Endothelial cell of umbilical vein (primary cell): ENCODE results near the gene RUSC2. TPM values are rescaled to one million over a fixed set of nuclear protein-coding genes. Genes with fewer than 3 reads are reported as not detected.

ENCODE experiments used
- BruUV-seq: library from RNA; stranded (reverse); fragments of 400-500 nt; replicated peaks from 2 replicates; lab custom pipeline; 2021; lab: Mats Ljungman, UMichigan
- CTCF ChIA-PET: fragments of 300-600, 350-600 bp; sonication (Branson Sonifier 250); formaldehyde crosslinking; loops from one replicate; lab custom pipeline; 2021; ENCODE audit warnings: antibody characterized with exemption, inconsistent platforms; lab: Charles Lee
- POLR2A ChIA-PET: fragments of 300-600, 350-600 bp; sonication (Branson Sonifier 250); formaldehyde crosslinking; loops from one replicate; lab custom pipeline; 2021; ENCODE audit warnings: antibody characterized with exemption, inconsistent platforms; lab: Charles Lee
- DNase-seq: peaks from one replicate; pipeline ENCODE4 v3.0.0-alpha.2; 2011; ENCODE audit warnings: low read depth, low spot score
- FAIRE-seq: peaks from 2 replicates; lab custom pipeline; 2011; peaks lifted over from hg19 to GRCh38; lab: Jason Lieb, UNC
- H2AFZ ChIP-seq: 2 replicates; pipeline ENCODE4 v1.6.0; 2012; ENCODE audit warnings: low read depth, low read length, control low read depth, inconsistent platforms
- H3K27ac ChIP-seq: 2 replicates; pipeline ENCODE4 v1.5.1; 2011; ENCODE audit warnings: low read depth, mild to moderate bottlenecking, control low read depth, low read length, moderate library complexity; ENCODE audit not compliant: insufficient read depth
- H3K27me3 ChIP-seq, 2 experiments: 2 replicates each; pipeline versions ENCODE4 v1.6.0 to v1.6.1; 2011; ENCODE audit warnings: low read length in 2 of 2, mixed read lengths in 1 of 2; ENCODE audit not compliant: control insufficient read depth in 2 of 2, insufficient read depth in 2 of 2
- H3K36me3 ChIP-seq, 2 experiments: 2 replicates in 1 of 2; 3 replicates in 1 of 2; pipeline ENCODE4 v1.5.1; 2011; ENCODE audit warnings: low read length in 2 of 2, mild to moderate bottlenecking in 1 of 2, moderate library complexity in 1 of 2; ENCODE audit not compliant: control insufficient read depth in 2 of 2, insufficient read depth in 2 of 2; ENCODE audit errors: extremely low read depth in 1 of 2
- H3K4me1 ChIP-seq: 3 replicates; pipeline ENCODE4 v1.5.1; 2011; ENCODE audit warnings: mild to moderate bottlenecking, low read length; ENCODE audit not compliant: control insufficient read depth, insufficient read depth; ENCODE audit errors: extremely low read depth
- H3K4me2 ChIP-seq: 2 replicates; pipeline ENCODE4 v1.6.1; 2011; ENCODE audit warnings: low read length, control low read depth, mixed read lengths; ENCODE audit not compliant: insufficient read depth
- H3K4me3 ChIP-seq, 3 experiments: fragments of 200-600 bp in 1 of 3; sonication (generic), shearing (Covaris generic) in 1 of 3; replicated peaks in 1 of 3; 2 replicates each; pipeline ENCODE4 v1.5.1; 2011 to 2016; ENCODE audit warnings: control low read depth in 3 of 3, low read length in 3 of 3, mild to moderate bottlenecking in 2 of 3, inconsistent platforms in 1 of 3, low read depth in 1 of 3, moderate library complexity in 1 of 3; ENCODE audit not compliant: insufficient read depth in 1 of 3
- H3K79me2 ChIP-seq: 2 replicates; pipeline ENCODE4 v1.6.0; 2012; ENCODE audit warnings: low read length, inconsistent platforms; ENCODE audit not compliant: control insufficient read depth, insufficient read depth
- H3K9ac ChIP-seq: replicated peaks from 2 replicates; pipeline ENCODE3; 2011; ENCODE audit warnings: low read length, control low read depth; ENCODE audit not compliant: insufficient read depth; ENCODE audit errors: extremely low read depth
- H3K9me1 ChIP-seq: replicated peaks from 3 replicates; pipeline ENCODE4 v1.6.0; 2011; ENCODE audit warnings: mild to moderate bottlenecking, low read length; ENCODE audit not compliant: control insufficient read depth, insufficient read depth; ENCODE audit errors: extremely low read depth
- H3K9me3 ChIP-seq: replicated peaks from 2 replicates; pipeline ENCODE4 v1.5.1; 2012; ENCODE audit warnings: low read length, inconsistent platforms; ENCODE audit not compliant: control insufficient read depth, insufficient read depth
- H4K20me1 ChIP-seq: replicated peaks from 2 replicates; pipeline ENCODE3; 2011; ENCODE audit warnings: mild to moderate bottlenecking, low read length; ENCODE audit not compliant: control insufficient read depth, insufficient read depth; ENCODE audit errors: extremely low read depth
- EZH2 ChIP-seq: IDR thresholded peaks from 2 replicates; pipeline ENCODE4 v1.6.1; 2012; ENCODE audit warnings: borderline replicate concordance, low read depth, mild to moderate bottlenecking, moderate library complexity, low read length, inconsistent platforms; ENCODE audit not compliant: severe bottlenecking
- FOS ChIP-seq: IDR thresholded peaks from 2 replicates; pipeline ENCODE4 v1.6.1; 2011; ENCODE audit warnings: mild to moderate bottlenecking, low read length, moderate library complexity, borderline replicate concordance; ENCODE audit not compliant: insufficient read depth
- GATA2 ChIP-seq: IDR thresholded peaks from 2 replicates; pipeline ENCODE4 v1.7.0; 2011; ENCODE audit warnings: low read depth, mild to moderate bottlenecking, moderate library complexity, mixed read lengths, low read length; ENCODE audit not compliant: insufficient read length, insufficient read depth
- JUN ChIP-seq: IDR thresholded peaks from 2 replicates; pipeline ENCODE4 v1.6.1; 2011; ENCODE audit warnings: borderline replicate concordance, low read depth; ENCODE audit not compliant: insufficient read length, insufficient read depth
- MYC ChIP-seq: IDR thresholded peaks from one replicate; pipeline ENCODE4 v1.6.1; 2011; ENCODE audit warnings: mild to moderate bottlenecking, low read depth, low read length
- POLR2A ChIP-seq: IDR thresholded peaks from 2 replicates; pipeline ENCODE4 v1.6.1; 2012; ENCODE audit warnings: low read depth, mild to moderate bottlenecking, control low read depth, low read length
- POLR2AphosphoS5 ChIP-seq: IDR thresholded peaks from 2 replicates; pipeline ENCODE4 v1.6.1; 2012; ENCODE audit warnings: low read depth, mild to moderate bottlenecking, control low read depth, low read length, moderate library complexity; ENCODE audit not compliant: insufficient read depth
- dilution Hi-C: fragments of 300-500 bp; cut with MboI; formaldehyde crosslinking; loops from one replicate; pipeline ENCODE4 v1.15.0; 2019; ENCODE audit warnings: low sequenced_read_pairs; ENCODE audit not compliant: extremely low pct_ligation_motif_present
- intact Hi-C: fragments of 100-400 bp; cut with micrococcal nuclease; formaldehyde crosslinking; loops from one replicate; pipeline ENCODE4 v1.10.0; 2022
- polyA plus RNA-seq, 4 experiments: library from polyadenylated mRNA; depleted of rRNA in 3 of 4; stranded (reverse) in 3 of 4; unstranded in 1 of 4; fragments of >200 nt; gene quantifications; 2 replicates each; pipeline versions ENCODE4 v1.2.1 to v1.2.3, GENCODE V29; 2011 to 2012; ENCODE audit warnings: missing spikeins in 1 of 4
- total RNA-seq: library from RNA; stranded (reverse); gene quantifications from 2 replicates; pipeline ENCODE4 v1.2.3, GENCODE V29; 2021
- TF ChIP-seq, protein P1 (sequence below), 2 donors: IDR thresholded peaks; 1 replicate in 1 of 2; 2 replicates in 1 of 2; pipeline ENCODE4 v1.5.1; 2011; ENCODE audit warnings: low read length in 2 of 2, mild to moderate bottlenecking in 2 of 2, moderate library complexity in 2 of 2, control low read depth in 1 of 2, inconsistent platforms in 1 of 2, low read depth in 1 of 2; ENCODE audit not compliant: insufficient read depth in 1 of 2; ENCODE audit errors: extremely low read depth in 1 of 2
- TF ChIP-seq, protein P2 (sequence below): IDR thresholded peaks from 2 replicates; pipeline ENCODE4 v1.6.1; 2011; ENCODE audit not compliant: insufficient read depth, insufficient read length

Gene RUSC2
- total and polyA plus RNA-seq, 2 donors (not counting 3 experiments of a cell fraction or from before 2014, with no cell fraction given) = 26.1 to 46.2 TPM

DNA sequence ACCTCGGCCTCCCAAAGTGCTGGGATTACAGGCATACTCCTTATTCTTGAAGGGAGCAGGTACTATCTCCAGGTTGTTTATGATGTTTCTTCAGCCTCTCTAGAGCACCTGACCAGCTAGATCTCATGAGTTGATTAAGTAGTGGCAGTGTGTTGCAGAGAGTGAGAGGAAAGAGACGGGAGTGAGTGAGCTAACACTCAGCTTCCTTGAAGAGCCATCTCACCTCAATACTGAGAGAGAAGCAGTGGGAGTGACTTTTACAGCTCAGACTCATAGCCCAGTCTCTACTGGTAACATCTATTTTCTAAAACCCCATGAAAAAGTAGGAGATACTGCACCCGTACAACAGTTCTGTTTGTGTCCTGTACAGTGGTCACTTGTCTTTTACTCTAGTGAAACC lies 43.9 kb upstream of the RUSC2 start:
- DNase-seq (no peak), FAIRE-seq (no peak)
- no TSS peak for BruUV-seq
- no peaks in the 10 kb centered on the region for H3K9me3 ChIP-seq
- no peak overlapping the region for H3K4me3 ChIP-seq
- H3K79me2 ChIP-seq = no peaks in the 10 kb centered on the region
- no peaks in the 10 kb centered on the region for H3K9me1 ChIP-seq
- H3K9ac ChIP-seq = no peak overlapping the region
- H2AFZ ChIP-seq = no peak overlapping the region
- no peaks in the 10 kb centered on the region for H3K4me1 ChIP-seq
- TF ChIP-seq, protein P1, sequence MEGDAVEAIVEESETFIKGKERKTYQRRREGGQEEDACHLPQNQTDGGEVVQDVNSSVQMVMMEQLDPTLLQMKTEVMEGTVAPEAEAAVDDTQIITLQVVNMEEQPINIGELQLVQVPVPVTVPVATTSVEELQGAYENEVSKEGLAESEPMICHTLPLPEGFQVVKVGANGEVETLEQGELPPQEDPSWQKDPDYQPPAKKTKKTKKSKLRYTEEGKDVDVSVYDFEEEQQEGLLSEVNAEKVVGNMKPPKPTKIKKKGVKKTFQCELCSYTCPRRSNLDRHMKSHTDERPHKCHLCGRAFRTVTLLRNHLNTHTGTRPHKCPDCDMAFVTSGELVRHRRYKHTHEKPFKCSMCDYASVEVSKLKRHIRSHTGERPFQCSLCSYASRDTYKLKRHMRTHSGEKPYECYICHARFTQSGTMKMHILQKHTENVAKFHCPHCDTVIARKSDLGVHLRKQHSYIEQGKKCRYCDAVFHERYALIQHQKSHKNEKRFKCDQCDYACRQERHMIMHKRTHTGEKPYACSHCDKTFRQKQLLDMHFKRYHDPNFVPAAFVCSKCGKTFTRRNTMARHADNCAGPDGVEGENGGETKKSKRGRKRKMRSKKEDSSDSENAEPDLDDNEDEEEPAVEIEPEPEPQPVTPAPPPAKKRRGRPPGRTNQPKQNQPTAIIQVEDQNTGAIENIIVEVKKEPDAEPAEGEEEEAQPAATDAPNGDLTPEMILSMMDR (IDR thresholded peaks at IDR 0.05; ENCODE audit: extremely low read depth in 1 of 2, insufficient read depth in 1 of 2, low read depth in 1 of 2, low read length in 2 of 2) = no peak
- TF ChIP-seq POLR2A (no peak), POLR2AphosphoS5 (no peak), MYC (no peak), JUN (no peak), EZH2 (no peak), FOS (no peak), GATA2 (no peak)
- TF ChIP-seq, protein P2, sequence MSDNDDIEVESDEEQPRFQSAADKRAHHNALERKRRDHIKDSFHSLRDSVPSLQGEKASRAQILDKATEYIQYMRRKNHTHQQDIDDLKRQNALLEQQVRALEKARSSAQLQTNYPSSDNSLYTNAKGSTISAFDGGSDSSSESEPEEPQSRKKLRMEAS = no peak
- no peaks in the 10 kb centered on the region for H4K20me1 ChIP-seq
- H3K27ac ChIP-seq = no peak overlapping the region
- dilution Hi-C loops = no loop called here
- peaks cover 8 to 19% of the 10 kb centered on the region in 2 experiments for H3K27me3 ChIP-seq
- no peaks in the 10 kb centered on the region for H3K36me3 ChIP-seq
- ChIA-PET CTCF (interaction anchor here (0.6 to 1.1 kb wide), 2 partner anchors 18 to 314 kb away, joined by 3 read pairs; no protein-coding TSS in a partner anchor), POLR2A (interaction anchor here (0.6 kb wide), 1 partner anchor 593 kb away, joined by 3 read pairs; no protein-coding TSS in a partner anchor)
- no peak overlapping the region for H3K4me2 ChIP-seq
- intact Hi-C loops = no loop called here
